Measurements from ENCODE around the gene MVP. TPM values are rescaled to one million over a fixed set of nuclear protein-coding genes. Genes with fewer than 3 reads are reported as not detected.

The MVP gene
- total RNA-seq, 2 experiments from 2014 or later, result 122 to 125 TPM

Other genes starting within 250 kb of the MVP start
- gene SPN, start 157.2 kb upstream of the MVP start, total RNA-seq, result 100 to 1,000 TPM; 339 to 352 TPM
- gene QPRT, start 141.3 kb upstream of the MVP start, total RNA-seq, result 10 to 100 TPM in 1 of 2 experiments, 1 to 10 TPM in 1; 8.6 to 10.2 TPM
- gene C16orf54, start 74.5 kb upstream of the MVP start, total RNA-seq, result 10 to 100 TPM; 64.3 to 68.0 TPM
- not detected for gene ZG16, start 42.2 kb upstream of the MVP start, total RNA-seq
- gene KIF22, start 29.7 kb upstream of the MVP start, total RNA-seq, result 100 to 1,000 TPM; 229 to 233 TPM
- 100 to 1,000 TPM; 455 to 494 TPM for gene MAZ, start 13.9 kb upstream of the MVP start, total RNA-seq
- under 1 TPM; 0.16 to 0.83 TPM for gene PRRT2, start 8.3 kb upstream of the MVP start, total RNA-seq
- gene PAGR1, start 4.3 kb upstream of the MVP start, total RNA-seq, result 10 to 100 TPM; 39.1 TPM
- 10 to 100 TPM; 51.1 to 53.2 TPM for gene CDIPT, start 42.8 kb downstream of the MVP start, total RNA-seq
- gene SEZ6L2, start 79.1 kb downstream of the MVP start, total RNA-seq, result not detected
- gene ASPHD1, start 80.0 kb downstream of the MVP start, total RNA-seq, result under 1 TPM in 1 of 2 experiments, not detected in 1; 0.24 TPM
- gene KCTD13, start 105.8 kb downstream of the MVP start, total RNA-seq, result 10 to 100 TPM; 33.8 to 35.5 TPM
- 10 to 100 TPM; 57.8 to 61.0 TPM for gene TMEM219, start 141.6 kb downstream of the MVP start, total RNA-seq
- 10 to 100 TPM; 48.9 to 49.8 TPM for gene TAOK2, start 153.4 kb downstream of the MVP start, total RNA-seq
- 10 to 100 TPM; 46.4 to 47.3 TPM for gene HIRIP3, start 175.2 kb downstream of the MVP start, total RNA-seq
- gene INO80E, start 175.8 kb downstream of the MVP start, total RNA-seq, result 100 to 1,000 TPM; 104 to 117 TPM
- under 1 TPM in 1 of 2 experiments, not detected in 1; 0.34 TPM for gene DOC2A, start 190.6 kb downstream of the MVP start, total RNA-seq
- not detected for gene C16orf92, start 202.7 kb downstream of the MVP start, total RNA-seq
- gene TLCD3B, start 210.8 kb downstream of the MVP start, total RNA-seq, result 1 to 10 TPM; 4.6 TPM
- gene ALDOA, start 245.3 kb downstream of the MVP start, total RNA-seq, result 1,000 to 10,000 TPM; 1,738 to 1,843 TPM

Data from activated CD8-positive, alpha-beta T cell treated with anti-CD3 and anti-CD28 coated beads, Interleukin-2, amount 10 ng/mL, durations not matched to agents 7 days and 5 days (primary cell).